Measurements from ENCODE around the gene RTBDN. TPM values are rescaled to one million over a fixed set of nuclear protein-coding genes. Genes with fewer than 3 reads are reported as not detected.

RTBDN gene
- total RNA-seq, 2 experiments from 2014 or later = not detected

DNA sequence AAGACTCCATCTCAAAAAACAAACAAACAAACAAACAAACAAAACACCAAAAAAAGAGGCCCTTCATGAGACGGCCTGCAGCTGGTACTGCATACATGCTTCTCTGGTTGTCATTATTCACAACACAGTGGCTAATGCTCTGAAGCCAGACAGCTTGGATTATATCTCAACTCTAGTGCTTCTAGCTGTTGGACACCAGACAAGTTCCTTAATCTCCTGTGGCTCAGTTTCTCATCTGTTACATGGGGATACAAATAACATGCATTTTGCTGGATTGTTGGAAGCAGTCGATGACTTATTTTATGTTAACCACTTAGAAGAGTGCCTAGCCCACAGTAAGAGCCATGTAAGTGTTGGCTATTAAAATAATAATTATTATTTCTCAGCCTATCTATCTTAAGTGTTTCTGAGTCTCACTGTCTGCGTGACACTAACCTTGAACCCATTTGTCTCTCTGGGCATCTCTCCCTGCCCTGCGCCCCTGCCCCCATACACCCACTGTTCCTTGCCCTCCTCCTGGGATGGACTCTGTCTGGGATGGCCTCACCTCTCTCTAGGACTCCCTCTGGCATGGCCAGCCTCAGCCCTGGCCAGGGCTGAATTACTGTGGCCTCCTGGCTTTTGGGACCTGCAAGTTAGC, 46.2 kb downstream of the RTBDN start:
- CTCF ChIA-PET = interaction anchor here (0.7 to 4.5 kb wide), 3 partner anchors 8 to 60 kb away, joined by 3 to 36 read pairs (median 10); no protein-coding TSS in a partner anchor
- peak overlapping the region; percentile 95 for H3K27ac Mint-ChIP-seq
- H3K4me3 Mint-ChIP-seq = no peak overlapping the region

DNA sequence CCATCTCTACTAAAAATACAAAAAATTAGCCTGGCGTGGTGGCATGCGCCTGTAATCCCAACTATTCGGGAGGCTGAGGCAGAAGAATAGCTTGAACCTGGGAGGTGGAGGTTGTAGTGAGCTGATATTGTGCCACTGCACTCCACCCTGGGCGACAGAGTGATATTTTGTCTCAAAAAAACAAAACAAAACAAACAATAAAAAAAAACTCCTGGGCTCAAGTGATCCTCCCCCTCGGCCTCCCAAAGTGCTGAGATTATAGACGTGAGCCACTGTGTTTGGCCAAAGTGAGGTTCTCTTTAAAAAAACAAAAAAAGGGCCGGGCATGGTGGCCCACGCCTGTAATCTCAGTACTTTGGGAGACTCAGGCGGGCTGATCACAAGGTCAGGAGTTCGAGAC, 46.9 kb downstream of the RTBDN start:
- CTCF ChIA-PET = interaction anchor here (0.7 to 4.5 kb wide), 3 partner anchors 8 to 60 kb away, joined by 3 to 36 read pairs (median 10); no protein-coding TSS in a partner anchor
- no peak overlapping the region for H3K27ac Mint-ChIP-seq
- no peak for DNase-seq
- peaks cover 19% of the 10 kb centered on the region for H3K4me1 Mint-ChIP-seq (ENCODE audit: low read depth)
- H3K27me3 Mint-ChIP-seq (ENCODE audit: low read depth) = no peaks in the 10 kb centered on the region
- H3K9me3 Mint-ChIP-seq = no peaks in the 10 kb centered on the region
- no peak overlapping the region for H3K4me3 Mint-ChIP-seq
- H3K36me3 Mint-ChIP-seq (ENCODE audit: low read depth) = peaks cover 6% of the 10 kb centered on the region
- intact Hi-C loops (cut with micrococcal nuclease) = loop anchor here (10.0 kb wide), 1 partner anchor 1057 kb away; no protein-coding TSS in a partner anchor

More for the DNA sequence above, 46.2 kb downstream of the RTBDN start:
- peaks cover 11% of the 10 kb centered on the region for H3K36me3 Mint-ChIP-seq (ENCODE audit: low read depth)
- H3K27me3 Mint-ChIP-seq (ENCODE audit: low read depth) = no peaks in the 10 kb centered on the region
- intact Hi-C loops (cut with micrococcal nuclease) = loop anchor here (2.0 to 10.0 kb wide), 2 partner anchors 455 to 1057 kb away; partner anchors contain the start of gene ZNF563
- no peaks in the 10 kb centered on the region for H3K9me3 Mint-ChIP-seq
- DNase-seq = no peak
- H3K4me1 Mint-ChIP-seq (ENCODE audit: low read depth) = peaks cover 19% of the 10 kb centered on the region

DNA sequence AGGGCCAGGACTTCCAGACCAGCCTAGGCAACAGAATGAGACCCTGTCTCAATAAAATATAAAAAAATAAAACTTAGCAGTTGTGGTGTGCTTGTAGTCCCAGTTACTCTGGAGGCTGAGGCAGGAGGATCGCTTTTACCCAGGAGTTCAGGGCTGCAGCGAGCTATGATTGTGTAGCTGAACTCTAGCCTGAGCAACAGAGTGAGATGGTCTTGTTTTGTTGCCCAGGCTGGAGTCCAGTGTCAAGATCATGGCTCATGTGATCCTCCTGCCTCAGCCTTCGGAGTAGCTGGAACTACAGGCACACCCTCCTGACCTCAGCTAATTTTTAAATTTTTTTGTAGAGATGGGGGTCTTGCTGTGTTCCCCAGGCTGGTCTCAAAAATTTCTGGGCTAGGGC, 47.4 kb downstream of the RTBDN start:
- Mint-ChIP-seq H3K27me3 (ENCODE audit: low read depth) (no peaks in the 10 kb centered on the region), H3K4me3 (no peak overlapping the region), H3K36me3 (ENCODE audit: low read depth) (peaks cover 4% of the 10 kb centered on the region), H3K9me3 (no peaks in the 10 kb centered on the region), H3K27ac (peak overlapping the region; percentile 30), H3K4me1 (ENCODE audit: low read depth) (peaks cover 22% of the 10 kb centered on the region)
- CTCF ChIA-PET = interaction anchor here (1.8 to 4.5 kb wide), 2 partner anchors 9 kb away, joined by 10 to 36 read pairs; no protein-coding TSS in a partner anchor
- no peak for DNase-seq
- intact Hi-C loops (cut with micrococcal nuclease) = loop anchor here (10.0 kb wide), 1 partner anchor 1058 kb away; no protein-coding TSS in a partner anchor

DNA sequence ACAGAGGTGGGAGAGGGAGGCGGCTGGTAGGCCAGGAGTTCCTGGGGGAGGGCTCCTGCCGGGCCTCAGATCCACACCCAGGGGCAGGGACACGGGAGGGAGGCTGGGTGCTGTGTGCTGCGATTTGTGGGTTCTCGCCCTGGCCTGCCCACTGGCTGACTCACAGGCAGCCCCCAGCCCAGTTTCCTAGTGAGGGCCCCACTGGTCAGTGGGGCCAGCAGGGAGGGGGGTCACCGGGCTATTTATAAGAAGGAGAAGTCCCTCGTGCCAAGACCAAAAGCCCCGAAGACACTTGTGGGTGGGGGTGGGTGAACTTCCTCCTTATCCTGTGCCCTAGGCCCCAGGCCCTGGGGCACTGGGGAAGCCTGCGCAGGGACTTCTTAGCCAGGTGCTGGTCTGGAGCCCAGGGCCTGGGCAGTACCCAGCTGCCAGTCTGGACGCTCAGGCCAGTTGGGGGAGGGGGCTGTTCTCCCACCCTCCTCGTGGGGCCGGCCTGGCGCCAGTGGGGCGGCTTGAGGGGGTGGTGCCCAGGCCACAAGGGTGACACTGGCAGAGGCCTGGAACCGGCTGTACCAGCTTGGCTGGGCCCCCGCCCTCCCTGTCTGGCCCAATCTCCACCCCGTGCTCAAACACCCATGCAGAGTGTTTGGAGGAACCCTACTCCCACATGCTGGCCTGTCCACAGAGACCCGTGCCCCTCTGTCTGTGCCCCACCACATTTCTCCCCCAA, 48.1 kb downstream of the RTBDN start:
- intact Hi-C loops (cut with micrococcal nuclease) = loop anchor here (10.0 kb wide), 1 partner anchor 1058 kb away; no protein-coding TSS in a partner anchor
- no peak overlapping the region for H3K4me3 Mint-ChIP-seq
- no peaks in the 10 kb centered on the region for H3K27me3 Mint-ChIP-seq (ENCODE audit: low read depth)
- H3K27ac Mint-ChIP-seq = peak overlapping the region; percentile 30
- H3K36me3 Mint-ChIP-seq (ENCODE audit: low read depth) = peaks cover under 1% of the 10 kb centered on the region
- no peaks in the 10 kb centered on the region for H3K9me3 Mint-ChIP-seq
- CTCF ChIA-PET = interaction anchor here (1.8 to 4.5 kb wide), 2 partner anchors 9 to 10 kb away, joined by 10 to 36 read pairs; no protein-coding TSS in a partner anchor
- H3K4me1 Mint-ChIP-seq (ENCODE audit: low read depth) = peaks cover 27% of the 10 kb centered on the region
- DNase-seq = no peak

DNA sequence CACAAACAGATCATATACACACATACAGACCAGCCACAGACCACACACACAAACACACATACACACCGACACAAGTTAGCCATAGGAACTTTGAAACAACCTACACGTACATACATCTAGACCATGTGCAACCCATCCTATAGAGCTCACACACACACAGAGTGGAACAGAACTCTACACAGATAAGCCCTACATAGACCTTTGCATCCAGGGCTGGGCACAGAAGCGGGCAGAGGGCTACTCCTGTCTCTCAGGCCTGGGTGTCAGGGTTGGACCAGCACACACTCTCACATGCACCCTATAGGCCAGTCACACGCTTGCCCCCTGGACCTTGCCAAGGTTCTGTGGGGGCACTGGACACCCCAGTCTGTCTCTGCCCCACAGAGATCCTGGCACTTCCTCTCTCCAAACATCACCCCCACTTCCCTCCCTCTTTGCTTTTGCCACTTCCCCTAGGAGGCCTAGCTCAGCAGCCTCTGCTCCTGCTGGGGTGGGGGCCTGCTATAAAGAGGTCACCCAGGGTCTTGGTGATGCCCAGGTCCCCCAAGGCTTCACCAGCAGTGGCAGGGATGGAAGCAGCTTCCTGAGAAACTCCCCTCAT, 48.8 kb downstream of the RTBDN start:
- peaks cover 27% of the 10 kb centered on the region for H3K4me1 Mint-ChIP-seq (ENCODE audit: low read depth)
- intact Hi-C loops (cut with micrococcal nuclease) = loop anchor here (10.0 kb wide), 1 partner anchor 1059 kb away; no protein-coding TSS in a partner anchor
- no peaks in the 10 kb centered on the region for H3K27me3 Mint-ChIP-seq (ENCODE audit: low read depth)
- no peak for DNase-seq
- no peaks in the 10 kb centered on the region for H3K36me3 Mint-ChIP-seq (ENCODE audit: low read depth)
- no peak overlapping the region for H3K27ac Mint-ChIP-seq
- CTCF ChIA-PET = interaction anchor here (0.7 to 4.5 kb wide), 2 partner anchors 8 to 11 kb away, joined by 4 to 36 read pairs; no protein-coding TSS in a partner anchor
- no peak overlapping the region for H3K4me3 Mint-ChIP-seq
- no peaks in the 10 kb centered on the region for H3K9me3 Mint-ChIP-seq

DNA sequence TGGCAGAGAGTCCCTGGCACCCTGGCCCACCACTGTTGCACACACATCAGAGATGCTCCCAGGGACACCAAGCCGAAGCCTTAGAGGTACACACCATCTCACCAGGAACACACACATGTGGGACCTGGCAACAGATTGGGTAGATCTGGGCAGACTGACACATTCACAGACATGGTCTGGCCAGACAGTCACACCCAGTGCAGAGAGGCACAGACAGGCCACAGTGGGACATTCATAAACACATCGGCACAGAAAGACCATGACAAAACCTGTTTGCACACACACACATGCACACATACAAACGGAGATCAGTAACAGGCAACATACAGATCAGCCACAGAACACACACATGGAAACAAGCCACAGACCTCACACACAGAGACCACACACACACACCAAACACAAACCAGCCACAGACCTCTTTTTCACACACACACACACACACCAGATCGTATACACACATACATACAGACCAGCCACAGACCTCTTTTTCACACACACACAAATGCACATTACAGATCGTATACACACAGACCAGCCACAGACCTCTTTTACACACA, 49.4 kb downstream of the RTBDN start:
- Mint-ChIP-seq H3K9me3 (no peaks in the 10 kb centered on the region), H3K4me3 (no peak overlapping the region), H3K36me3 (ENCODE audit: low read depth) (no peaks in the 10 kb centered on the region), H3K27me3 (ENCODE audit: low read depth) (no peaks in the 10 kb centered on the region), H3K27ac (no peak overlapping the region), H3K4me1 (ENCODE audit: low read depth) (peaks cover 27% of the 10 kb centered on the region)
- CTCF ChIA-PET = interaction anchor here (0.7 to 4.5 kb wide), 2 partner anchors 7 to 11 kb away, joined by 4 to 36 read pairs; no protein-coding TSS in a partner anchor
- no peak for DNase-seq
- intact Hi-C loops (cut with micrococcal nuclease) = loop anchor here (5.0 to 10.0 kb wide), 2 partner anchors 317 to 1060 kb away; partner anchors contain the start of gene LYL1

DNA sequence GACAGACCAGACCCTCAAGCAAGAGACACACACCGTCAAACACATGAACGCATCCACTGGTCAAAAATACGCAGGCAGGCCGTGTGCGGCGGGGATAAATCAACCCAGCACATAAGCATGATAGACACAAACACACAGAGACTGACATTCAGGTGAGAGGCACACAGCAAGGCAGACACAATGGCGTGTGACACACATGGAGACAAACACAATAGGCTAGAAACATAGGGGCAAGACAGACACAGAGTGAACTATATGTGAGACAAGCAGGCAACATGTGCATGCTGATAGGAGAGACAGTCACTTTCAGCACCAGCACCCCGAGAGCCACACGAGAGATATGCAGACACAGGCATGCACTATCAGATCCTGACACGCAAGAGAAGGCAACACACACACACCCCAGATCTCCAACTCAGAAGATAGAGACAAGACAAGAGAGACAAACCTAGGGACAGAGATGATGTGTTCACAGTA, 49.9 kb downstream of the RTBDN start:
- Mint-ChIP-seq H3K4me3 (no peak overlapping the region), H3K27me3 (ENCODE audit: low read depth) (no peaks in the 10 kb centered on the region), H3K9me3 (no peaks in the 10 kb centered on the region), H3K36me3 (ENCODE audit: low read depth) (no peaks in the 10 kb centered on the region), H3K27ac (no peak overlapping the region), H3K4me1 (ENCODE audit: low read depth) (peaks cover 31% of the 10 kb centered on the region)
- intact Hi-C loops (cut with micrococcal nuclease) = loop anchor here (5.0 to 10.0 kb wide), 2 partner anchors 318 to 1060 kb away; partner anchors contain the start of gene LYL1
- CTCF ChIA-PET = no interaction called here
- no peak for DNase-seq

DNA sequence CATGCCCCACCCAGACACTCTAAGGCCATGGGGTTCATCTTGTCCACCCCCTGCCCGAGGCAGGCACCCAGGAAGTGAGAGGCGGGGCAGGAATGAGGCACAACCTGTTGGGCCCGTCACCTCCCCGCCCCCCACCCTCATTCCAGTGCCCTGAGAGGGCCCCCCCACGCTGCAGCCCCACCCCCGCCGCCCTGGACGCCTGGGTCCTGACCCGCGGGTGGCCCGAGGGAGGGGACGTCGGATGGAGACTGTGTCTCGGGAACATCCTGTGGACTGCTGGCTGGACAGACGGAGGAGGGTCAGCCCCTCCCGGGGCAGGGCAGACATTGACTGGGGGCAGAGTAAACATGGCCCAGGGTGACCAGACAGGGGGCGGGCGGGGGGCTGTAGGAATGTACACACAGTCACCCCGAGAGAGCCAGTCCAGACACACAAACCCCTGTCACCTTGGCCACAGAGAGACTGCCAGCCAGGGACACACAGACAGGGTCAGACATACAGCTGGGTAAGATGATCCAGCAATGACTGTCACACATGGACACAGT, 50.5 kb downstream of the RTBDN start:
- intact Hi-C loops (cut with micrococcal nuclease) = loop anchor here (2.0 to 10.0 kb wide), 3 partner anchors 155 to 1061 kb away; partner anchors contain the start of genes CALR and LYL1
- Mint-ChIP-seq H3K36me3 (ENCODE audit: low read depth) (no peaks in the 10 kb centered on the region), H3K27me3 (ENCODE audit: low read depth) (no peaks in the 10 kb centered on the region), H3K27ac (no peak overlapping the region), H3K4me3 (peak overlapping the region; percentile 48), H3K9me3 (no peaks in the 10 kb centered on the region), H3K4me1 (ENCODE audit: low read depth) (peaks cover 31% of the 10 kb centered on the region)
- DNase-seq = no peak
- CTCF ChIA-PET = interaction anchor here (1.4 to 3.1 kb wide), 2 partner anchors 10 to 24 kb away, joined by 4 to 40 read pairs; partner anchors contain the start of gene JUNB

DNA sequence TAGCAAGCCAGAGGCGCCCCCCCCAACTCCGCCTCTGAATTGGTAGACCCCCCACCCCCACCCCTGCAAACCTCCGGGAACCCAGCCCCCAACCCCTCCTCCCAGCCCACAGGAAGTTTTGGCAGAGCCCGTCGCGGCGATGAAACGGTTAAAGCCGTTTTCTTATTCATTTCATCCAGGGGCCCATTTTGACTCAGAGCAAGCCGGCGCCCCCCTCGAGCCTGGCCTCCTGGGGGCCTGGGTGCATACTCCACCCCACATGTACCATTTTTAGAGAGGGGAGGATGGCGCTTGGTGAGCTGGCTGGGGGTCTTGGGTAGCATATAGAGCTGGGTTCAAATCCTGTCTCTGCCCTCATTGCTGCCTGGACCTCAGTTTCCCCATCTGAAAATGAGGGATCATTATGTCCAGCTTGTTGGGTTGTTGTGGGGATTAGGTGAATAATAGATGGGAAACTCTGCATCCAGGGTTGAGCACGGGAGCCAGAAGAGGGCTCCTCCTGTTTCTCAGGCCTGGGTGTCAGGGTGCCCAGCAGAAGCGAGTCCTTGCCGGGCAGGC, 51.0 kb downstream of the RTBDN start:
- intact Hi-C loops (cut with micrococcal nuclease) = loop anchor here (2.0 to 10.0 kb wide), 3 partner anchors 155 to 1061 kb away; partner anchors contain the start of genes CALR and LYL1
- no peaks in the 10 kb centered on the region for H3K27me3 Mint-ChIP-seq (ENCODE audit: low read depth)
- no peaks in the 10 kb centered on the region for H3K36me3 Mint-ChIP-seq (ENCODE audit: low read depth)
- H3K27ac Mint-ChIP-seq = peak overlapping the region; percentile 77
- no peaks in the 10 kb centered on the region for H3K9me3 Mint-ChIP-seq
- peak overlapping the region; percentile 48 for H3K4me3 Mint-ChIP-seq
- CTCF ChIA-PET = interaction anchor here (1.4 to 3.1 kb wide), 2 partner anchors 11 to 23 kb away, joined by 4 to 40 read pairs; partner anchors contain the start of gene JUNB
- H3K4me1 Mint-ChIP-seq (ENCODE audit: low read depth) = peaks cover 33% of the 10 kb centered on the region
- DNase-seq = peak; percentile 90

DNA sequence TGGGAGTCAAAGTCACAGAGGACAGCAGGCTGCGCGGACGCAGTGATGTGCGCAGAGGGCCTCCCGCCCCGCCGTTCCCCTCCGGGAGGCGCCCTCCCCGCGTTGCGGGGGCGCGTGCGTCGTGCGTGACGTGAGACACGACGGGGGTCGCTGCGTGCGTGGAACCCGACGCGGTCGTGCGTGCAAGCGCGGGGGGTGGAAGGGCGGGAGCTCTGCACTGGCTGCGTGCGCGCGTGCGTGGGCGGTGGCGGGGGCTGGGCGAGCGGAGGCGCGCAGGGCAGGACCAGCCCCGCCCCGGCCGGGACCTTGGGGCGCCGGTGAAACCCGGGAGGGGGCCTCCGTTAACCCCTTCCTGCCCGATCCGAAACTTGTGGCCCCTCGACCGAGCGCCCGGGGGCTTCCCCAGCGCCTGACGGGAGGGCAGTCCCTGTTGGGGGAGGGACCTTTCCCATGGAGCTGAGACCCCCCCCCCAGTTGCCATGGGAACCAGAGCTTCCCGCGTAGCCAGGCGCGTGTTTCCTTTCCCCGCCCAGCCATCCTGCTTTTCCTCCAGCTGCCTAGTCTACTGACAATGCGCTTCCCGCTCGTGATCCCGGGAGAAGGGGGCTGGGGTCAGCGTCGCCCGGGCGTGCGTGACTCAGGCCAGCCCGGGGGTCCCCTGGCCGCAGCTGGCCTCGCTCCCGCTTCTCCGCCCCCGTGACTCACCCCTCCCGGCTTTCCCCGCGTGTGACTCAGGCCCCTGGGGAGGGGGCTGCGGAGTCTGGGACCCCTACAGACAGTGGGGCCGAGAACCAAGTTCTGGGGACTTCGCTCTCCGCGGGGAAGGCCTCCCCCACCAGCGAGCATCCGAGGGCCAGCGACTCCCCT, 51.7 kb downstream of the RTBDN start:
- CTCF ChIA-PET = interaction anchor here (1.4 to 3.1 kb wide), 3 partner anchors 11 to 23 kb away, joined by 3 to 40 read pairs (median 4); partner anchors contain the start of gene JUNB
- H3K27me3 Mint-ChIP-seq (ENCODE audit: low read depth) = no peaks in the 10 kb centered on the region
- intact Hi-C loops (cut with micrococcal nuclease) = loop anchor here (1.0 to 10.0 kb wide), 4 partner anchors 9 to 1062 kb away; partner anchors contain the start of genes CALR, JUNB and LYL1
- peak overlapping the region; percentile 93 for H3K27ac Mint-ChIP-seq
- peak; percentile 93 for DNase-seq
- no peaks in the 10 kb centered on the region for H3K9me3 Mint-ChIP-seq
- peak overlapping the region; percentile 74 for H3K4me3 Mint-ChIP-seq
- no peaks in the 10 kb centered on the region for H3K36me3 Mint-ChIP-seq (ENCODE audit: low read depth)
- H3K4me1 Mint-ChIP-seq (ENCODE audit: low read depth) = peaks cover 32% of the 10 kb centered on the region
